HUES64 (cell line): ENCODE measurements around the gene DSEL.

Experiments
- H3K27ac ChIP-seq: 2 replicates; pipeline ENCODE4 v1.7.0; 2013; ENCODE audit warnings: low read depth, low read length, inconsistent platforms
- H3K27me3 ChIP-seq: 2 replicates; pipeline ENCODE4 v1.6.1; 2013; ENCODE audit warnings: mild to moderate bottlenecking, low read length; ENCODE audit not compliant: insufficient read depth
- H3K36me3 ChIP-seq: 2 replicates; pipeline ENCODE4 v1.6.1; 2013; ENCODE audit warnings: mild to moderate bottlenecking, low read length; ENCODE audit not compliant: insufficient read depth
- H3K4me1 ChIP-seq: 2 replicates; pipeline ENCODE4 v1.6.1; 2013; ENCODE audit warnings: mild to moderate bottlenecking, low read length, moderate library complexity; ENCODE audit not compliant: insufficient read depth
- H3K4me3 ChIP-seq: 2 replicates; pipeline ENCODE4 v1.5.1; 2013; ENCODE audit warnings: mild to moderate bottlenecking, low read length, moderate library complexity
- H3K9ac ChIP-seq: 2 replicates; pipeline ENCODE4 v1.6.1; 2013; ENCODE audit warnings: mild to moderate bottlenecking, low read depth, low read length
- H3K9me3 ChIP-seq: 2 replicates; pipeline ENCODE4 v1.6.1; 2013; ENCODE audit warnings: low read depth, low read length; ENCODE audit not compliant: insufficient read depth
- WGBS: fragments of 150-250, 120-280 bp; methylation state at CpG from one replicate; pipeline ENCODE4 v1.1.7; 2013; ENCODE audit warnings: missing lambda C conversion rate; 5-methylcytosine and 5-hydroxymethylcytosine counted together

Gene DSEL

GRCh38 chr18:67500522-67501205 is 15.9 kb downstream of the DSEL start:
- no peak overlapping the region for H3K27ac ChIP-seq
- 0 out of 2 replicates have a peak, but pooled peaks cover 3% of the 10 kb centered on the region for H3K9me3 ChIP-seq
- H3K4me1 ChIP-seq = peaks cover 17% of the 10 kb centered on the region
- WGBS = 89% methylated on average over 3 of the region's 3 CpGs
- H3K9ac ChIP-seq = no peak overlapping the region
- no peaks in the 10 kb centered on the region for H3K36me3 ChIP-seq
- no peaks in the 10 kb centered on the region for H3K27me3 ChIP-seq
- no peak overlapping the region for H3K4me3 ChIP-seq

- Histone ChIP-seq H3K9ac (no peak overlapping the region), H3K4me3 (no peak overlapping the region), H3K27ac (no peak overlapping the region), H3K9me3 (0 out of 2 replicates have a peak, but pooled peaks cover 3% of the 10 kb centered on the region), H3K4me1 (peaks cover 14% of the 10 kb centered on the region), H3K27me3 (no peaks in the 10 kb centered on the region), H3K36me3 (no peaks in the 10 kb centered on the region)
- WGBS = 75% methylated on average over 2 of the region's 4 CpGs
Observed at GRCh38 chr18:67496469-67496868, 20.1 kb downstream of the DSEL start.

- H3K36me3 ChIP-seq = no peaks in the 10 kb centered on the region
Observed at GRCh38 chr18:67486534-67486933, 30.0 kb downstream of the DSEL start.

GRCh38 chr18:67485655-67486054 is 30.9 kb downstream of the DSEL start:
- Histone ChIP-seq H3K4me1 (peaks cover 23% of the 10 kb centered on the region; the same call in 1 of the 2 replicates), H3K27me3 (peaks cover 64% of the 10 kb centered on the region), H3K36me3 (no peaks in the 10 kb centered on the region), H3K27ac (no peak overlapping the region), H3K9ac (no peak overlapping the region), H3K4me3 (no peak overlapping the region), H3K9me3 (no peaks in the 10 kb centered on the region)
- WGBS = 82% methylated on average over 3 of the region's 3 CpGs

More at GRCh38 chr18:67486534-67486933, 30.0 kb downstream of the DSEL start:
- Histone ChIP-seq H3K4me1 (peaks cover 23% of the 10 kb centered on the region; the same call in 1 of the 2 replicates), H3K27ac (no peak overlapping the region), H3K27me3 (peaks cover 64% of the 10 kb centered on the region), H3K9me3 (no peaks in the 10 kb centered on the region), H3K9ac (no peak overlapping the region), H3K4me3 (no peak overlapping the region)

- 89% methylated on average over 1 of the region's 2 CpGs for WGBS
- Histone ChIP-seq H3K4me3 (no peak overlapping the region), H3K4me1 (peaks cover 18% of the 10 kb centered on the region; the same call in 1 of the 2 replicates), H3K9ac (no peak overlapping the region), H3K9me3 (no peaks in the 10 kb centered on the region), H3K27me3 (peaks cover 62% of the 10 kb centered on the region), H3K27ac (no peak overlapping the region), H3K36me3 (no peaks in the 10 kb centered on the region)
Observed at GRCh38 chr18:67484458-67484857, 32.1 kb downstream of the DSEL start.

- Histone ChIP-seq H3K4me1 (peaks cover 16% of the 10 kb centered on the region; the same call in 1 of the 2 replicates), H3K4me3 (no peak overlapping the region), H3K9ac (no peak overlapping the region), H3K27me3 (peaks cover 57% of the 10 kb centered on the region), H3K9me3 (no peaks in the 10 kb centered on the region), H3K27ac (no peak overlapping the region), H3K36me3 (no peaks in the 10 kb centered on the region)
- 95% methylated on average over 6 of the region's 6 CpGs for WGBS
Observed at GRCh38 chr18:67483952-67484351, 32.6 kb downstream of the DSEL start.

- Histone ChIP-seq H3K4me1 (peaks cover 16% of the 10 kb centered on the region; the same call in 1 of the 2 replicates), H3K36me3 (no peaks in the 10 kb centered on the region), H3K9ac (no peak overlapping the region), H3K27ac (no peak overlapping the region), H3K9me3 (no peaks in the 10 kb centered on the region), H3K27me3 (peaks cover 50% of the 10 kb centered on the region), H3K4me3 (no peak overlapping the region)
- 89% methylated on average over 2 of the region's 2 CpGs for WGBS
Observed at GRCh38 chr18:67483237-67483636, 33.3 kb downstream of the DSEL start.

- peaks cover 2% of the 10 kb centered on the region; the same call in 1 of the 2 replicates for H3K27me3 ChIP-seq
- WGBS = 97% methylated on average over 3 of the region's 3 CpGs
- H3K27ac ChIP-seq = no peak overlapping the region
- no peak overlapping the region for H3K4me3 ChIP-seq
- H3K4me1 ChIP-seq = no peaks in the 10 kb centered on the region
- no peak overlapping the region for H3K9ac ChIP-seq
- no peaks in the 10 kb centered on the region for H3K36me3 ChIP-seq
- no peaks in the 10 kb centered on the region for H3K9me3 ChIP-seq
Observed at GRCh38 chr18:67478249-67478648, 38.3 kb downstream of the DSEL start.

GRCh38 chr18:67477522-67477921 is 39.0 kb downstream of the DSEL start:
- Histone ChIP-seq H3K9ac (no peak overlapping the region), H3K27me3 (no peaks in the 10 kb centered on the region), H3K27ac (no peak overlapping the region), H3K4me3 (no peak overlapping the region), H3K4me1 (no peaks in the 10 kb centered on the region), H3K9me3 (no peaks in the 10 kb centered on the region), H3K36me3 (no peaks in the 10 kb centered on the region)
- WGBS = 81% methylated on average over 2 of the region's 2 CpGs

GRCh38 chr18:67476585-67476984 is 39.9 kb downstream of the DSEL start:
- no peaks in the 10 kb centered on the region for H3K4me1 ChIP-seq
- 93% methylated on average over 3 of the region's 3 CpGs for WGBS
- H3K36me3 ChIP-seq = no peaks in the 10 kb centered on the region
- no peaks in the 10 kb centered on the region for H3K27me3 ChIP-seq
- H3K9ac ChIP-seq = no peak overlapping the region
- no peaks in the 10 kb centered on the region for H3K9me3 ChIP-seq
- H3K27ac ChIP-seq = no peak overlapping the region
- H3K4me3 ChIP-seq = no peak overlapping the region

GRCh38 chr18:67475673-67476072 is 40.8 kb downstream of the DSEL start:
- no peaks in the 10 kb centered on the region for H3K36me3 ChIP-seq
- 71% methylated on average over 1 of the region's 1 CpG for WGBS
- H3K4me1 ChIP-seq = no peaks in the 10 kb centered on the region
- H3K9me3 ChIP-seq = no peaks in the 10 kb centered on the region
- no peak overlapping the region for H3K27ac ChIP-seq
- H3K27me3 ChIP-seq = no peaks in the 10 kb centered on the region
- H3K9ac ChIP-seq = no peak overlapping the region
- H3K4me3 ChIP-seq = no peak overlapping the region

GRCh38 chr18:67468038-67468437 is 48.5 kb downstream of the DSEL start:
- Histone ChIP-seq H3K27ac (no peak overlapping the region), H3K4me1 (peaks cover 11% of the 10 kb centered on the region; the same call in 1 of the 2 replicates), H3K4me3 (no peak overlapping the region), H3K36me3 (no peaks in the 10 kb centered on the region), H3K27me3 (no peaks in the 10 kb centered on the region), H3K9ac (no peak overlapping the region), H3K9me3 (no peaks in the 10 kb centered on the region)
